Uterus (tissue), 4 donors: ENCODE results near the gene TRIM10. TPM values are rescaled to one million over a fixed set of nuclear protein-coding genes. Genes with fewer than 3 reads are reported as not detected.

Experiments
- DNase-seq, 2 donors: peaks; one replicate each; pipeline ENCODE4 v3.0.0-alpha.2; 2019 to 2020
- H3K27ac ChIP-seq, 2 donors: fragments of 200-600 bp; sonication (generic); 1 replicate in 1 of 2; 2 replicates in 1 of 2; pipeline ENCODE4 v1.5.1; 2016 to 2018
- H3K27me3 ChIP-seq, 2 donors: fragments of 200-600 bp; sonication (generic); one replicate each; pipeline ENCODE4 v1.5.1; 2018 to 2019; ENCODE audit warnings: control low read depth in 1 of 2
- H3K36me3 ChIP-seq, 2 donors: fragments of 200-600 bp; sonication (generic); one replicate each; pipeline ENCODE4 v1.5.1; 2019; ENCODE audit warnings: control low read depth in 1 of 2
- H3K4me1 ChIP-seq, 2 donors: fragments of 200-600 bp; sonication (generic); one replicate each; pipeline ENCODE4 v1.5.1; 2018 to 2019; ENCODE audit warnings: control low read depth in 1 of 2
- H3K4me3 ChIP-seq, 2 donors: fragments of 200-600 bp; sonication (generic); 1 replicate in 1 of 2; 2 replicates in 1 of 2; pipeline ENCODE4 v1.5.1; 2018 to 2019; ENCODE audit warnings: mild to moderate bottlenecking in 1 of 2
- H3K9me3 ChIP-seq, 2 donors: fragments of 200-600 bp; sonication (generic); one replicate each; pipeline ENCODE4 v1.5.1; 2019; ENCODE audit warnings: control low read depth in 1 of 2
- POLR2A ChIP-seq, 2 donors: fragments of 450-650 bp; IDR thresholded peaks; one replicate each; pipeline ENCODE4 v1.6.1; 2016; ENCODE audit warnings: antibody characterized with exemption in 2 of 2, mild to moderate bottlenecking in 1 of 2, moderate library complexity in 1 of 2
- intact Hi-C: fragments of 100-400 bp; cut with DNase I; formaldehyde crosslinking; loops from one replicate; pipeline ENCODE4 v1.15.1; 2023; ENCODE audit warnings: low total_unique reads
- total RNA-seq, 4 donors: library from RNA; depleted of rRNA in 3 of 4; stranded (reverse); fragments of >200 nt in 3 of 4; gene quantifications; one replicate each; pipeline versions ENCODE4 v1.1.0 to v1.2.4, GENCODE V29; 2014 to 2023
- TF ChIP-seq, protein P1 (sequence below), 4 experiments: fragments of 200-600 bp in 2 of 4; fragments of 450-650 bp in 2 of 4; sonication (generic) in 2 of 4; IDR thresholded peaks; one replicate each; pipeline ENCODE4 v1.5.1; 2016 to 2019; ENCODE audit warnings: antibody characterized with exemption in 4 of 4, mild to moderate bottlenecking in 2 of 4, moderate library complexity in 1 of 4
- donor health status: DM: yes; HTN: yes; CAD: no.

Gene TRIM10
- total RNA-seq, 4 donors from 2014 or later: 0.69 TPM; not detected in 3

DNA sequence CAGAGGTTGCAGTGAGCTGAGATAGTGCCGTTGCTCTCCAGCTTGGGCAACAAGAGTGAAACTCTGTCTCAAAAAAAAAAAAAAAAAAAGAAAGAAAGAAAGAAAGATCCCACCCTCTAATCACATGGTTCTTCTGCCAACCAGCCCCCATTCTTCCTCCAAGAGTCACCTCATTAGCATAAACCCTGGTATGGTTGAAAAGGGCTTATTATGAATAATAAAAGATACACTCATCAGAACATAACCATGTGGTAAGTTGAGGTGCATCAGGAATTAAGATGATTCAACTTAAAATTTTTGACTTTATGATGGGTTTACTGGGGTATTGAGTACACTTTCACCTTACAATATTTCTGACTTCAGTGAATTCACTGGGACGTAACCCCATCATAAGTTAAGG lies 25.9 kb downstream of the TRIM10 start:
- intact Hi-C loops: no loop called here
- peaks cover 0 to 3% of the 10 kb centered on the region in 2 donors for H3K27me3 ChIP-seq
- no peaks in the 10 kb centered on the region for H3K36me3 ChIP-seq
- H3K4me1 ChIP-seq: no peaks in the 10 kb centered on the region
- TF ChIP-seq, protein P1, sequence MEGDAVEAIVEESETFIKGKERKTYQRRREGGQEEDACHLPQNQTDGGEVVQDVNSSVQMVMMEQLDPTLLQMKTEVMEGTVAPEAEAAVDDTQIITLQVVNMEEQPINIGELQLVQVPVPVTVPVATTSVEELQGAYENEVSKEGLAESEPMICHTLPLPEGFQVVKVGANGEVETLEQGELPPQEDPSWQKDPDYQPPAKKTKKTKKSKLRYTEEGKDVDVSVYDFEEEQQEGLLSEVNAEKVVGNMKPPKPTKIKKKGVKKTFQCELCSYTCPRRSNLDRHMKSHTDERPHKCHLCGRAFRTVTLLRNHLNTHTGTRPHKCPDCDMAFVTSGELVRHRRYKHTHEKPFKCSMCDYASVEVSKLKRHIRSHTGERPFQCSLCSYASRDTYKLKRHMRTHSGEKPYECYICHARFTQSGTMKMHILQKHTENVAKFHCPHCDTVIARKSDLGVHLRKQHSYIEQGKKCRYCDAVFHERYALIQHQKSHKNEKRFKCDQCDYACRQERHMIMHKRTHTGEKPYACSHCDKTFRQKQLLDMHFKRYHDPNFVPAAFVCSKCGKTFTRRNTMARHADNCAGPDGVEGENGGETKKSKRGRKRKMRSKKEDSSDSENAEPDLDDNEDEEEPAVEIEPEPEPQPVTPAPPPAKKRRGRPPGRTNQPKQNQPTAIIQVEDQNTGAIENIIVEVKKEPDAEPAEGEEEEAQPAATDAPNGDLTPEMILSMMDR (IDR thresholded peaks at IDR 0.05): no peak
- no peak for TF ChIP-seq POLR2A (IDR thresholded peaks at IDR 0.05)
- H3K9me3 ChIP-seq: no peaks in the 10 kb centered on the region
- H3K4me3 ChIP-seq: no peak overlapping the region
- DNase-seq: no peak
- H3K27ac ChIP-seq: no peak overlapping the region

GRCh38 chr6:30131947-30132497 lies 29.0 kb downstream of the TRIM10 start:
- Histone ChIP-seq H3K4me1 (no peaks in the 10 kb centered on the region), H3K27ac (no peak overlapping the region), H3K9me3 (no peaks in the 10 kb centered on the region), H3K27me3 (peaks cover 5 to 29% of the 10 kb centered on the region in 2 donors), H3K36me3 (no peaks in the 10 kb centered on the region), H3K4me3 (no peak overlapping the region)
- intact Hi-C loops: no loop called here
- TF ChIP-seq, protein P1 (IDR thresholded peaks at IDR 0.05): no peak
- no peak for TF ChIP-seq POLR2A (IDR thresholded peaks at IDR 0.05)
- DNase-seq: no peak

DNA sequence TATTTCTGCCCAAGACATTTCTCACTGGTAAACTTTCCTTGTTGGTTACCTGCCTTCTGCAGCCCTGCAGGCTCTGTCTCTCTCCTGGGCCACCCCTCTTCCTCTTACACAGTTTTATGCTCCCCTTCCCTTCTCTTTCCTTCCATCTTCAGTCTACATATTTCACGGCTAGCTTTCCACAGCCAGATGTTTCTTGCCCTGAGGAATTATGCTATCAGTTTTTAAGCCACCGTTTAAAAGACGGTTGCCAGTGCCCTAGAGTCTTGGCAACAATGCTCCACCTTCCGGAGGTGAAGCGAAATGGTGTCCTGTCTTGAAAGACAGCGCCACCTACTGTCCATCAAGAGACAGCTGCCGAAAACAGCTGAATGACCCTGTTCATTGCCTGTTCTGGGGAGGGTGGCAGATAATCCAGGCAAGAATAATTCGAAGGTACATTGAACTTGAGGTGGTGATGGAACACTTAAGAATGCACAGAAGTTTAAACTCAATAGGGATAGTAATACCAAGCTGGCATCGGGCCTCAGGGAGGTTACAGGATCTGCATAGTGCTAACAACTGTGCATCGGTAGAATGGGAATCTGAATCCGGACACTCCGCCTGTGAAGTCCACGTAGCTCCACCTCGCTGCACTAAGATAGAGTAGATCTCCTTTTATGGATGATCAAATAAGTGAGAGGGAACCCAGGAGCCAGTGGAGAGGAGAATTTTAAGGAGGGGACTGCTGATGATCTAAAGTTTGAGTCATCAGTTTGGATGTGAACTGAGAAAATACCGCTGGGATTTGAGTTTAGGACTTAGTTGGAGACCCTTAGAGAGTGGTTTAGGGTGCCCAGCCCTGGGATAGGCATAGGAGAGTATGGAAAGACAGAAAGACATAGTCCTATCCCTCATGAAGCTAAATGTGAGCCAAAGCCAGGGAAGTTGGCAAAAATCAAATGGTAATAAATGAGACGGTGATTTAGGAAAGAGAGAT lies 29.8 kb downstream of the TRIM10 start:
- intact Hi-C loops: no loop called here
- Histone ChIP-seq H3K9me3 (no peaks in the 10 kb centered on the region), H3K4me1 (no peaks in the 10 kb centered on the region), H3K27ac (no peak overlapping the region), H3K27me3 (peaks cover 5 to 29% of the 10 kb centered on the region in 2 donors), H3K4me3 (no peak overlapping the region), H3K36me3 (no peaks in the 10 kb centered on the region)
- no peak for TF ChIP-seq POLR2A (IDR thresholded peaks at IDR 0.05)
- TF ChIP-seq, protein P1 (IDR thresholded peaks at IDR 0.05): peak; percentile 89 to 95 (median 92)
- peak; percentile 54 to 72 for DNase-seq

GRCh38 chr6:30130179-30130679 lies 30.8 kb downstream of the TRIM10 start:
- intact Hi-C loops: no loop called here
- no peak for DNase-seq
- Histone ChIP-seq H3K27me3 (peaks cover 5 to 29% of the 10 kb centered on the region in 2 donors), H3K9me3 (no peaks in the 10 kb centered on the region), H3K27ac (no peak overlapping the region), H3K4me3 (no peak overlapping the region), H3K36me3 (no peaks in the 10 kb centered on the region), H3K4me1 (no peaks in the 10 kb centered on the region)
- no peak for TF ChIP-seq POLR2A (IDR thresholded peaks at IDR 0.05)
- TF ChIP-seq, protein P1 (IDR thresholded peaks at IDR 0.05): no peak
